GM19240 (cell line): ENCODE results near the gene RIPK3.
"Not testable (repeated sequence)": the region's sequence is repeated elsewhere in the genome, so short reads cannot be mapped to it uniquely, and the experiment has no call there.

Source experiments
- DNase-seq: peaks from one replicate; pipeline ENCODE4 v3.0.0; 2011; ENCODE audit warnings: low spot score; ENCODE audit not compliant: insufficient read length

The RIPK3 gene

GRCh38 chr14:24369907-24370687 lies 30.3 kb upstream of the RIPK3 start:
- no peak for DNase-seq

GRCh38 chr14:24369463-24369862 lies 29.7 kb upstream of the RIPK3 start:
- no peak for DNase-seq

- no peak for DNase-seq
Observed at GRCh38 chr14:24368562-24369252, 28.9 kb upstream of the RIPK3 start.

- no peak for DNase-seq
Observed at GRCh38 chr14:24368212-24368561, 28.4 kb upstream of the RIPK3 start.

- DNase-seq, result no peak
Observed at GRCh38 chr14:24367514-24368211, 27.9 kb upstream of the RIPK3 start, which contains the start of gene NFATC4. Gene NFATC4 (plus strand): TSS chr14:24368184. CDS start chr14:24368341, 157 bp downstream.

GRCh38 chr14:24366721-24367513 lies 27.1 kb upstream of the RIPK3 start:
- peak; percentile 66 for DNase-seq

- DNase-seq, result no peak
Observed at GRCh38 chr14:24366413-24366720, 26.6 kb upstream of the RIPK3 start.

GRCh38 chr14:24365600-24366412 lies 26.0 kb upstream of the RIPK3 start:
- peak; percentile 67 for DNase-seq

- DNase-seq, result no peak
Observed at GRCh38 chr14:24364841-24365240, 25.1 kb upstream of the RIPK3 start.

GRCh38 chr14:24363401-24363800 lies 23.6 kb upstream of the RIPK3 start:
- no peak for DNase-seq

GRCh38 chr14:24362241-24362960 lies 22.6 kb upstream of the RIPK3 start:
- DNase-seq, result no peak

GRCh38 chr14:24361326-24361725 lies 21.5 kb upstream of the RIPK3 start:
- DNase-seq, result no peak

- no peak for DNase-seq
Observed at GRCh38 chr14:24360281-24360680, 20.5 kb upstream of the RIPK3 start.

GRCh38 chr14:24356208-24356607 lies 16.4 kb upstream of the RIPK3 start:
- DNase-seq, result no peak

- DNase-seq, result no peak
Observed at GRCh38 chr14:24355009-24355408, 15.2 kb upstream of the RIPK3 start.

GRCh38 chr14:24354482-24354825 lies 14.7 kb upstream of the RIPK3 start:
- not testable (repeated sequence) for DNase-seq

- DNase-seq, result no peak
Observed at GRCh38 chr14:24353559-24354481, 14.0 kb upstream of the RIPK3 start.

GRCh38 chr14:24351517-24351916 lies 11.7 kb upstream of the RIPK3 start:
- no peak for DNase-seq

- DNase-seq, result no peak
Observed at GRCh38 chr14:24349742-24350141, 10.0 kb upstream of the RIPK3 start.
